Lung (tissue), 12 donors: ENCODE measurements around the gene GRM5. TPM values are rescaled to one million over a fixed set of nuclear protein-coding genes. Genes with fewer than 3 reads are reported as not detected.
"Not testable (repeated sequence)": the region's sequence is repeated elsewhere in the genome, so short reads cannot be mapped to it uniquely, and the experiment has no call there.

Experiments
- ATAC-seq: fragments of 200-7000 bp; cut with Tn5 transposase; one replicate; pipeline ENCODE4 v1.9.1; 2020; ENCODE audit warnings: moderate number of reproducible peaks; ENCODE audit not compliant: insufficient read depth, low FRiP score
- DNase-seq, 3 donors: peaks; one replicate each; pipeline ENCODE4 v3.0.0-alpha.2; 2013 to 2017
- H3K27ac ChIP-seq, 2 donors: one replicate each; pipeline ENCODE4 v1.5.1; 2013; ENCODE audit warnings: mild to moderate bottlenecking in 2 of 2, moderate library complexity in 2 of 2, control low read depth in 1 of 2, inconsistent platforms in 1 of 2, low read depth in 1 of 2, low read length in 1 of 2
- H3K27me3 ChIP-seq, 3 donors: one replicate each; pipeline ENCODE4 v1.5.1; 2013; ENCODE audit warnings: low read length in 2 of 3; ENCODE audit not compliant: control insufficient read depth in 3 of 3, insufficient read depth in 3 of 3
- H3K36me3 ChIP-seq, 4 donors: one replicate each; pipeline ENCODE4 v1.5.1; 2013; ENCODE audit warnings: low read length in 4 of 4, mild to moderate bottlenecking in 1 of 4, moderate library complexity in 1 of 4; ENCODE audit not compliant: control insufficient read depth in 4 of 4, insufficient read depth in 4 of 4
- H3K4me1 ChIP-seq, 5 donors: one replicate each; pipeline ENCODE4 v1.5.1; 2013; ENCODE audit warnings: low read length in 5 of 5, mild to moderate bottlenecking in 2 of 5, moderate library complexity in 1 of 5; ENCODE audit not compliant: control insufficient read depth in 5 of 5, insufficient read depth in 5 of 5
- H3K4me3 ChIP-seq: one replicate; pipeline ENCODE4 v1.5.1; 2013; ENCODE audit warnings: mild to moderate bottlenecking, control low read depth, moderate library complexity
- H3K9ac ChIP-seq, 2 donors: one replicate each; pipeline ENCODE4 v1.5.1; 2013; ENCODE audit warnings: low read length in 2 of 2, control low read depth in 1 of 2; ENCODE audit not compliant: insufficient read depth in 1 of 2
- H3K9me3 ChIP-seq, 4 donors: one replicate each; pipeline ENCODE4 v1.5.1; 2013; ENCODE audit warnings: low read length in 3 of 4, mild to moderate bottlenecking in 1 of 4, moderate library complexity in 1 of 4; ENCODE audit not compliant: control insufficient read depth in 4 of 4, insufficient read depth in 3 of 4
- WGBS, 2 donors: extraction: QIAGEN DNeasy Blood & Tissue Kit; methylation state at CpG; one replicate each; pipeline ENCODE4 v1.1.7; 2013; 5-methylcytosine and 5-hydroxymethylcytosine counted together
- polyA plus RNA-seq, 2 donors: library from polyadenylated mRNA; stranded (reverse); fragments of 200-250 nt; gene quantifications; one replicate each; pipeline ENCODE4 v1.2.1, GENCODE V29; 2013
- total RNA-seq, 2 donors: library from RNA; depleted of rRNA in 1 of 2; stranded (reverse); fragments of >200 nt in 1 of 2; gene quantifications; one replicate each; pipeline ENCODE4 v1.2.1, GENCODE V29; 2014 to 2021
- TF ChIP-seq, protein P1 (sequence below): IDR thresholded peaks from 2 replicates; pipeline ENCODE4 v1.5.1; 2012; ENCODE audit warnings: mild to moderate bottlenecking; ENCODE audit errors: control extremely low read depth, extremely low read depth
- donor health status: control.
- donor health status: control.
- donor health status: Bipolar disorder and iron deficiency.
- donor health status: healthy.
- donor health status: DM: yes; HTN: yes; CAD: no.

GRM5 gene
- total and polyA plus RNA-seq, 4 donors = 0.02 to 1.2 (median 0.35) TPM

GRCh38 chr11:88972210-88972609 lies 93.6 kb downstream of the GRM5 start:
- H3K4me1 ChIP-seq = no peaks in the 10 kb centered on the region
- no peak overlapping the region for H3K27ac ChIP-seq
- no peaks in the 10 kb centered on the region for H3K9me3 ChIP-seq
- DNase-seq (no peak), ATAC-seq (no peak)
- no peak overlapping the region for H3K4me3 ChIP-seq
- H3K27me3 ChIP-seq = no peaks in the 10 kb centered on the region
- TF ChIP-seq, protein P1, sequence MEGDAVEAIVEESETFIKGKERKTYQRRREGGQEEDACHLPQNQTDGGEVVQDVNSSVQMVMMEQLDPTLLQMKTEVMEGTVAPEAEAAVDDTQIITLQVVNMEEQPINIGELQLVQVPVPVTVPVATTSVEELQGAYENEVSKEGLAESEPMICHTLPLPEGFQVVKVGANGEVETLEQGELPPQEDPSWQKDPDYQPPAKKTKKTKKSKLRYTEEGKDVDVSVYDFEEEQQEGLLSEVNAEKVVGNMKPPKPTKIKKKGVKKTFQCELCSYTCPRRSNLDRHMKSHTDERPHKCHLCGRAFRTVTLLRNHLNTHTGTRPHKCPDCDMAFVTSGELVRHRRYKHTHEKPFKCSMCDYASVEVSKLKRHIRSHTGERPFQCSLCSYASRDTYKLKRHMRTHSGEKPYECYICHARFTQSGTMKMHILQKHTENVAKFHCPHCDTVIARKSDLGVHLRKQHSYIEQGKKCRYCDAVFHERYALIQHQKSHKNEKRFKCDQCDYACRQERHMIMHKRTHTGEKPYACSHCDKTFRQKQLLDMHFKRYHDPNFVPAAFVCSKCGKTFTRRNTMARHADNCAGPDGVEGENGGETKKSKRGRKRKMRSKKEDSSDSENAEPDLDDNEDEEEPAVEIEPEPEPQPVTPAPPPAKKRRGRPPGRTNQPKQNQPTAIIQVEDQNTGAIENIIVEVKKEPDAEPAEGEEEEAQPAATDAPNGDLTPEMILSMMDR = no peak
- H3K9ac ChIP-seq = no peak overlapping the region
- H3K36me3 ChIP-seq = no peaks in the 10 kb centered on the region

DNA sequence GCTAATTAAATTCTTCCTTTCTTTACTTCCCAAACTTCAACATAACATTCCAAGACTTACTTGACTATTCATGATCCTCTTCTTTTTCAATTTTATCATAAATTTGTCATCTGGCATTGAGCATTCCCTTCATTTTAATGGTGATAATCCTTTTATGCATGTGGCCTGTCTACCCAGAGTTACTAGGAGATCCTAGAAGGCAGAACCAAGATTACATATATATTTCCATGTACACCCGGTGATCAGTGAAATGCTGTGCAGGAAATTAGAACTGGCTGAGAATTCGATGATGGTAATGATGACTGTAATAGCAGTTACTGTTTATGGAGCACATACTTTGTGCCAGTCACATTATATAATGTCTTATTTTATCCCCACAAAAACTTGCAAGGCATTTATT lies 104.2 kb downstream of the GRM5 start:
- not testable (repeated sequence) for ATAC-seq, H3K27me3 ChIP-seq, H3K36me3 ChIP-seq, DNase-seq, H3K9ac ChIP-seq, H3K27ac ChIP-seq, H3K9me3 ChIP-seq, H3K4me3 ChIP-seq, H3K4me1 ChIP-seq
- 89 to 96% methylated on average over 2 of the region's 2 CpGs for WGBS, 2 donors

DNA sequence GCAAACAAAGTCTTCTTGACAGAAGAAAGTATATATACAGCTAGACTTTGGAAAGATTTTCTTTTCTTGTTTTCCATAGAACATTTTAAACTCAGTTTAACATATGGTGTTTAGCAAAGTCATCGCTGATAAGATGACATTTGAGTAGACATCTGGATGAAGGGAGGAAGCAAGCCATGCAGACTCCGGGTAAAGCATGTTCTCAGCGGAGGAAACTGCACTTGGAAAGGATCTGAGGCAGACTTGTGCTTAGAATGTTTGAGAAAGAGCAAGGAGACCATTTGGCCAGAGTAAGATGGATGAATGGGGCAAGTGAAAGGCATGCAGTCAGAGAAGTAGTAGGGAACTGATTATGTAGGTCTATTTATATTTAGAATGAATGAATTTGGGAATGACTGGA lies 105.9 kb downstream of the GRM5 start:
- H3K27ac ChIP-seq, H3K9ac ChIP-seq, H3K4me3 ChIP-seq, H3K9me3 ChIP-seq, ATAC-seq, H3K4me1 ChIP-seq, H3K27me3 ChIP-seq, H3K36me3 ChIP-seq: not testable (repeated sequence)
- peak; percentile 0 to 11 (median 3) for DNase-seq
- 52 to 60% methylated on average over 3 of the region's 3 CpGs for WGBS, 2 donors

DNA sequence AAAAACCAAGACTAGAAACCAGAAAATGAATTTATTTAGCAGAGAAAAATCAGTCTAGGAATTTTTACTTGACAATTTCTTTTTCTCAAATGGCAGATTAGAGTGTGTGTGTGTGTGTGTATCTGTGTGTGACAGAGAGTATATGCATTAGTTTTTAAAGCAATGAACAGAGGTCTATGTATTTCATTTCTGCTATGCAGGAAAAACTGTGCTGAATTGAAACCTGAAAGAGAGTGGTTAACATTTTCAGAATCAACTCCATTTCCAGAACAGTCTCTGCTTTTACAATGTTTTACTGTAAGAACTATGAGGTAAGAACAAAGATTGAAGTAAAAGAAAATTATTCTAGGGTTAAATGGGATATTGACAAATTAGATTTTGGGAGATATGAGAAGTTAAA lies 114.8 kb downstream of the GRM5 start:
- TF ChIP-seq, protein P1 = no peak

DNA sequence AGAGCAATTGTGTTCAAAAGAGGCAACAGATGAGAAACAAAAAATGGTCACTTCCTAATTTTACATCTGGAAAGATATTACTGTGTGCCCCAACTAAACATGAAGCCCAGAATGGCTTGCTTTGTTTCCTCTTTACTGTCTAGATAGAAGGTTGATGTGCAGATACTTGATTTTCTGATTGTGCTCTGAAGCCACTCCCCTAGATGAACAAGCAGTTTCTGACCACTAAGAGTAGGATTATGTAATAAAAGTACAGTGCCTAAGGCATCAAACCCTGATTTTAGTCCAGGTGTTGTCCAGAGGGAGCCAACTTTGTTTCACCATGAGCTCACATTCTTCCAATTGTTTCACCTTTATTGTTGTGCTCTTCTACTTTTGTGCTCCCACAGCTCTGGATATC lies 116.9 kb downstream of the GRM5 start:
- H3K4me3 ChIP-seq, H3K27me3 ChIP-seq, H3K36me3 ChIP-seq, H3K27ac ChIP-seq, DNase-seq, H3K4me1 ChIP-seq, H3K9ac ChIP-seq, ATAC-seq, H3K9me3 ChIP-seq: not testable (repeated sequence)

More for the DNA sequence above, 114.8 kb downstream of the GRM5 start:
- Histone ChIP-seq H3K9ac (no peak overlapping the region), H3K4me1 (no peaks in the 10 kb centered on the region), H3K9me3 (no peaks in the 10 kb centered on the region), H3K27me3 (no peaks in the 10 kb centered on the region), H3K27ac (no peak overlapping the region), H3K4me3 (no peak overlapping the region), H3K36me3 (no peaks in the 10 kb centered on the region)
- ATAC-seq = no peak
- DNase-seq = no peak

DNA sequence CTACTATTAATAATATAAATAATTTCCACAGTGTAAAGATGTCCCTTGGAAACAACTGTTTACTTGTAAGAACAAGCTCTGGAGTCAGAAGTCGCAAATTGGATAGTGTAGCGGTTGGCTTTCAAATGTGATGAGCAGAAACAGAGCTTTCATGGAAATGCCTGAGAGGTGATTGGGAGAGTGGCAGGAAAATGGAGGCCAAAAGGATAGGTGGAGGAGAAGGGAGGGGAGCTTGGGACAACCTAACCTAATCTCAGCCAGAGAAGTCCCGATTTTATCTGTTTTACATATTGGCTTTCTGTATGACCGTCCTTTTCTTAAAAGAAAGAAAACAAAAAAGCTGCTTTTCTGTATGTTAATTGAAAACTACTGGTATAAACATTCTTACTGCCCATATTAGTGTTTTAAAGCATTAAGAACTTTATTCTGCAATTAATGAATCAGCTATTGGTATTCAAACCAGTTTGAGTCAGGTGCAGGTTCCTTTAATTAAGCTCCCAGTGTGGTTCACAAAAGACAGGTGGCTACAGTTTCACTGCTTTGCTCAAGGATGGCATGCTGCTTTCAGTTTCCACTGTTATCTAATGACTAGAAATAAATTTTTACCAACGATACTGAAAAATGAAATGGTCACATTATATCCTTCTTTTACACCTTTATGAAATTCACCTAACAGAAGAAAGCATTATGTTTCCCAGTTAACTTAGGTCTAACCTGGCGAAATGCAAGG lies 117.8 kb downstream of the GRM5 start:
- WGBS, 2 donors = 88 to 89% methylated on average over 6 of the region's 6 CpGs
- H3K4me1 ChIP-seq, H3K4me3 ChIP-seq, H3K27me3 ChIP-seq, H3K9ac ChIP-seq, H3K36me3 ChIP-seq, DNase-seq, ATAC-seq, H3K9me3 ChIP-seq, H3K27ac ChIP-seq: not testable (repeated sequence)

DNA sequence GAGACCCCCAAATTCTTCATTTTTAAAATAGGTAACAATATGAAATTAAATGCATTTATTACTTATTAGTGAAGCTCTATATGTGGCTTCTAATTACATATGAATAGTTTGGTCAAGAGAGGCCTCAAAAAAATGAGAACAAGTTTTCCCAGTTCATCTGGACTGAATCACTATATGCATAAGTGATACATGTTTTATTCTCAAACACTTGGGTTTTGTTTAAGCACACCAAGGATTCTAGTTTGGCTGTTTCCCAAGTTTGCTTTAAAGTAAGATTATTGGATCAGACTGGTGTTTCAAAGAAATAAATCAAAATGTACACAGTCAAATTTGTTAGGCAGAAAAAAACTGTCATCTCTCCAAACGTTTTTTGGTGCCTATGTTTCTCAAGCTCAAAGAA lies 136.1 kb downstream of the GRM5 start:
- not testable (repeated sequence) for ATAC-seq, H3K36me3 ChIP-seq, H3K9me3 ChIP-seq, H3K27me3 ChIP-seq, H3K27ac ChIP-seq, H3K4me1 ChIP-seq, H3K9ac ChIP-seq, H3K4me3 ChIP-seq
- 20 to 43% methylated on average over 1 of the region's 1 CpG for WGBS, 2 donors
- DNase-seq = peak in 2 of 3 donors; percentile 67 to 73
